ENCODE measurements around the gene CEP128.

DNA sequence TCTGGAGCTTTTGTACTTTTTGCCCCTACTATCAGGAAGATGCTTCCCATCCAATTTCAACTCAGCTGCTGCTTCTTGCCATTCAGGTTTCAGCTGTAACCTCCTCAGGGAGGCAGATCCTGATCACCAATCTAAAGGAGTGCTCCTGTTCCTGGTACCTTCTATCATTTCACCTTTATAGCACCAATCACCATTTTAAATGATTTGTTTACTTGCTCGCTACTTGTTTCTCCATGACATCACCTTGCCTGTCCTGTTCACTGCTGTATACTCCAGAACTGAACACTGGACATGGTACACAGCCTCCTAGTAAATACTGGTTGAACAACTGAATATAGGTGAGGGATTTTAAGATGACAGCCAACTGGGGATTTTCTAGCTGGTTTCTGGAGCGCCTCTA, 443.0 kb downstream of the CEP128 start:
- TF ChIP-seq, protein P1, sequence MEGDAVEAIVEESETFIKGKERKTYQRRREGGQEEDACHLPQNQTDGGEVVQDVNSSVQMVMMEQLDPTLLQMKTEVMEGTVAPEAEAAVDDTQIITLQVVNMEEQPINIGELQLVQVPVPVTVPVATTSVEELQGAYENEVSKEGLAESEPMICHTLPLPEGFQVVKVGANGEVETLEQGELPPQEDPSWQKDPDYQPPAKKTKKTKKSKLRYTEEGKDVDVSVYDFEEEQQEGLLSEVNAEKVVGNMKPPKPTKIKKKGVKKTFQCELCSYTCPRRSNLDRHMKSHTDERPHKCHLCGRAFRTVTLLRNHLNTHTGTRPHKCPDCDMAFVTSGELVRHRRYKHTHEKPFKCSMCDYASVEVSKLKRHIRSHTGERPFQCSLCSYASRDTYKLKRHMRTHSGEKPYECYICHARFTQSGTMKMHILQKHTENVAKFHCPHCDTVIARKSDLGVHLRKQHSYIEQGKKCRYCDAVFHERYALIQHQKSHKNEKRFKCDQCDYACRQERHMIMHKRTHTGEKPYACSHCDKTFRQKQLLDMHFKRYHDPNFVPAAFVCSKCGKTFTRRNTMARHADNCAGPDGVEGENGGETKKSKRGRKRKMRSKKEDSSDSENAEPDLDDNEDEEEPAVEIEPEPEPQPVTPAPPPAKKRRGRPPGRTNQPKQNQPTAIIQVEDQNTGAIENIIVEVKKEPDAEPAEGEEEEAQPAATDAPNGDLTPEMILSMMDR (IDR thresholded peaks at IDR 0.05 in 4 of 5, conservative IDR thresholded peaks at IDR 0.05 in 1 of 5) = no peak
- no peak for TF ChIP-seq POLR2A (IDR thresholded peaks at IDR 0.05)

Measured in gastrocnemius medialis (tissue), 4 donors.